HEK293 (cell line): Measurements from ENCODE around the gene TNFRSF14.

Source experiments
- CTCF ChIP-seq: fragments of 450-650 bp; formaldehyde crosslinking; IDR thresholded peaks from 2 replicates; pipeline ENCODE4 v1.5.1; 2016; ENCODE audit warnings: missing biosample characterization, missing genetic modification characterization
- YY1 ChIP-seq: fragments of 450-650 bp; formaldehyde crosslinking; IDR thresholded peaks from 2 replicates; pipeline ENCODE4 v1.5.1; 2018; ENCODE audit warnings: missing biosample characterization, missing genetic modification characterization
- ZBTB1 ChIP-seq: fragments of 450-650 bp; formaldehyde crosslinking; IDR thresholded peaks from 2 replicates; pipeline ENCODE4 v1.5.1; 2016; ENCODE audit warnings: missing biosample characterization, missing genetic modification characterization
- ZBTB7A ChIP-seq: fragments of 450-650 bp; formaldehyde crosslinking; IDR thresholded peaks from 2 replicates; pipeline ENCODE4 v1.5.1; 2016; ENCODE audit warnings: low read depth, missing biosample characterization, missing genetic modification characterization
- ZNF214 ChIP-seq: fragments of 450-650 bp; formaldehyde crosslinking; IDR thresholded peaks from 2 replicates; pipeline ENCODE4 v1.5.1; 2017; ENCODE audit warnings: missing biosample characterization, mild to moderate bottlenecking, missing genetic modification characterization, borderline replicate concordance

GRCh38 chr1:2515763-2516080 is 40.4 kb upstream of the TNFRSF14 start:
- TF ChIP-seq CTCF (no peak), YY1 (tag by site-specific recombination) (no peak), ZBTB1 (tag by site-specific recombination) (no peak), ZBTB7A (tag by site-specific recombination) (no peak), ZNF214 (tag by site-specific recombination) (no peak)
